GM23338 (cell line): Measurements from ENCODE around the gene RASSF4. TPM values are rescaled to one million over a fixed set of nuclear protein-coding genes. Genes with fewer than 3 reads are reported as not detected.

Experiments
- ATAC-seq: fragments of 200-7000 bp; cut with Tn5 transposase; 3 replicates; pipeline ENCODE4 v1.9.1; 2020
- DNase-seq: peaks from one replicate; pipeline ENCODE4 v3.0.0-alpha.2; 2015; ENCODE audit warnings: low spot score
- H2AFZ ChIP-seq: fragments of 200-600 bp; sonication (generic); 2 replicates; pipeline ENCODE4 v1.8.0; 2016; ENCODE audit warnings: antibody characterized with exemption, mild to moderate bottlenecking, moderate library complexity
- H3F3A ChIP-seq: fragments of 200-600 bp; sonication (generic); replicated peaks from 2 replicates; pipeline ENCODE4 v1.8.0; 2017; ENCODE audit warnings: antibody characterized with exemption, mixed run types, low read depth
- H3K27ac ChIP-seq: fragments of 200-600 bp; sonication (generic); 2 replicates; pipeline ENCODE4 v1.6.1; 2016; ENCODE audit warnings: low read depth
- H3K27me3 ChIP-seq: fragments of 200-600 bp; sonication (generic); 2 replicates; pipeline ENCODE4 v1.8.0; 2016; ENCODE audit warnings: mild to moderate bottlenecking, mixed run types, moderate library complexity; ENCODE audit not compliant: insufficient read depth
- H3K36me3 ChIP-seq: fragments of 200-600 bp; sonication (generic); 2 replicates; pipeline ENCODE4 v1.8.0; 2016; ENCODE audit warnings: mild to moderate bottlenecking; ENCODE audit not compliant: insufficient read depth
- H3K4me1 ChIP-seq: fragments of 200-600 bp; sonication (generic); 2 replicates; pipeline ENCODE4 v1.8.0; 2016; ENCODE audit warnings: mild to moderate bottlenecking, moderate library complexity; ENCODE audit not compliant: insufficient read depth
- H3K4me2 ChIP-seq: fragments of 200-600 bp; sonication (generic); 2 replicates; pipeline ENCODE4 v1.7.1; 2017; ENCODE audit warnings: mixed run types
- H3K4me3 ChIP-seq: fragments of 200-600 bp; sonication (generic); 2 replicates; pipeline ENCODE4 v1.6.1; 2016; ENCODE audit warnings: mixed run types
- H3K79me2 ChIP-seq: fragments of 200-600 bp; sonication (generic); replicated peaks from 2 replicates; pipeline ENCODE4 v1.8.0; 2017; ENCODE audit warnings: mild to moderate bottlenecking; ENCODE audit not compliant: insufficient read depth
- H3K9me2 ChIP-seq: fragments of 200-600 bp; sonication (generic); 2 replicates; pipeline ENCODE4 v1.8.0; 2017; ENCODE audit not compliant: insufficient read depth
- H4K20me1 ChIP-seq: fragments of 200-600 bp; sonication (generic); replicated peaks from 2 replicates; pipeline ENCODE4 v1.8.0; 2017; ENCODE audit warnings: mild to moderate bottlenecking; ENCODE audit not compliant: insufficient read depth
- H3K27ac Mint-ChIP-seq: 2 replicates; pipeline ENCODE4 v1.8.0; 2020; ENCODE audit warnings: inconsistent platforms, mild to moderate bottlenecking, moderate library complexity, mixed read lengths
- H3K27me3 Mint-ChIP-seq: 3 replicates; pipeline ENCODE4 v1.8.0; 2022; ENCODE audit warnings: low read depth, mild to moderate bottlenecking, moderate library complexity, mixed read lengths, inconsistent platforms; ENCODE audit not compliant: insufficient read depth, poor library complexity
- H3K36me3 Mint-ChIP-seq: 3 replicates; pipeline ENCODE4 v1.8.0; 2021; ENCODE audit warnings: low read depth, mild to moderate bottlenecking, inconsistent platforms, moderate library complexity, mixed read lengths
- H3K4me1 Mint-ChIP-seq: 3 replicates; pipeline ENCODE4 v1.8.0; 2020; ENCODE audit warnings: mild to moderate bottlenecking, inconsistent platforms, mixed read lengths
- H3K4me3 Mint-ChIP-seq: 3 replicates; pipeline ENCODE4 v1.8.0; 2021; ENCODE audit warnings: moderate library complexity, mild to moderate bottlenecking, inconsistent platforms, mixed read lengths
- H3K9me3 Mint-ChIP-seq: 3 replicates; pipeline ENCODE4 v1.8.0; 2020; ENCODE audit warnings: moderate library complexity, mild to moderate bottlenecking, inconsistent platforms, mixed read lengths
- EZH2 ChIP-seq: fragments of 200-600 bp; sonication (generic); IDR thresholded peaks from one replicate; pipeline ENCODE4 v1.8.0; 2017; ENCODE audit warnings: antibody characterized with exemption, mild to moderate bottlenecking, low read depth; ENCODE audit not compliant: unreplicated experiment
- JUNB ChIP-seq: IDR thresholded peaks from one replicate; pipeline ENCODE4 v1.6.1; 2016; ENCODE audit warnings: antibody characterized with exemption; ENCODE audit not compliant: unreplicated experiment
- STAT1 ChIP-seq: IDR thresholded peaks from one replicate; pipeline ENCODE4 v1.6.1; 2016; ENCODE audit warnings: antibody characterized with exemption; ENCODE audit not compliant: unreplicated experiment
- ZNF114 ChIP-seq: fragments of 250-450 bp; sonication (Bioruptor Pico); IDR thresholded peaks from 2 replicates; pipeline ENCODE4 v1.5.0; 2020; ENCODE audit warnings: mild to moderate bottlenecking, moderate library complexity
- polyA plus RNA-seq: library from polyadenylated mRNA; unstranded; fragments of >200 nt; fragmentation: Nextera tagmentation; extraction: Ambion mirVana; gene quantifications from 2 replicates; pipeline ENCODE4 v1.2.1, GENCODE V29; 2016
- total RNA-seq: library from RNA; depleted of rRNA; stranded (reverse); fragments of >200 nt; shearing (Covaris generic); gene quantifications from 2 replicates; pipeline ENCODE4 v1.2.3, GENCODE V29; 2014
- TF ChIP-seq, protein P1 (sequence below): IDR thresholded peaks from 2 replicates; pipeline ENCODE4 v1.6.1; 2016; ENCODE audit warnings: antibody characterized with exemption
- TF ChIP-seq, protein P2 (sequence below), 2 experiments: fragments of 200-600 bp in 1 of 2; sonication (generic) in 1 of 2; conservative IDR thresholded peaks; 2 replicates each; pipeline versions ENCODE4 v1.5.1 to v1.6.1; 2016 to 2017; ENCODE audit warnings: antibody characterized with exemption in 2 of 2, low read depth in 2 of 2, mild to moderate bottlenecking in 2 of 2, moderate library complexity in 1 of 2
- TF ChIP-seq, protein P3 (sequence below): IDR thresholded peaks from one replicate; pipeline ENCODE4 v1.6.1; 2018; ENCODE audit warnings: antibody characterized with exemption; ENCODE audit not compliant: unreplicated experiment

The RASSF4 gene
- total and polyA plus RNA-seq, 2 experiments from 2014 or later, result 12.4 to 13.6 TPM

DNA sequence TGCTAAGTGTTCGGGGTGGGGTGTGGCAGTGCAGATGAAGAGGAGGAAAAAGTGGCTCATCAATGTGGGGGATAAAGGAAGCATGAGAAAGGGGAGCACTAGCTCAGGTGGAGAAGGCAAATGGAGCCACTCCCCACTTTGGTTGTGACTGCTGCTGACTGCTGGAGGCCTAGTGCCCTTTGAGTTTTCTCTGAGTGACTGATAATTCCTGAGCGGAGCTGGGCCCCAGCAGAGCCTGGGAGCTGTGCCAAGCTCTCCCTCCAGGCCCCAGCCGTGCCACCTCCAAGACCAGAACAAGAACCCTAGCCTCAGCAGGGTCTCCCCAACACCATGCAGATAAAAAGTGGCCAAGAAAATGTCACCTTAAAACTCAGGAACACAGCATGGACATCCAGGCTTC, 9.7 kb upstream of the RASSF4 start (continued):
- TF ChIP-seq, protein P1, sequence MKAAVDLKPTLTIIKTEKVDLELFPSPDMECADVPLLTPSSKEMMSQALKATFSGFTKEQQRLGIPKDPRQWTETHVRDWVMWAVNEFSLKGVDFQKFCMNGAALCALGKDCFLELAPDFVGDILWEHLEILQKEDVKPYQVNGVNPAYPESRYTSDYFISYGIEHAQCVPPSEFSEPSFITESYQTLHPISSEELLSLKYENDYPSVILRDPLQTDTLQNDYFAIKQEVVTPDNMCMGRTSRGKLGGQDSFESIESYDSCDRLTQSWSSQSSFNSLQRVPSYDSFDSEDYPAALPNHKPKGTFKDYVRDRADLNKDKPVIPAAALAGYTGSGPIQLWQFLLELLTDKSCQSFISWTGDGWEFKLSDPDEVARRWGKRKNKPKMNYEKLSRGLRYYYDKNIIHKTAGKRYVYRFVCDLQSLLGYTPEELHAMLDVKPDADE, result no peak

DNA sequence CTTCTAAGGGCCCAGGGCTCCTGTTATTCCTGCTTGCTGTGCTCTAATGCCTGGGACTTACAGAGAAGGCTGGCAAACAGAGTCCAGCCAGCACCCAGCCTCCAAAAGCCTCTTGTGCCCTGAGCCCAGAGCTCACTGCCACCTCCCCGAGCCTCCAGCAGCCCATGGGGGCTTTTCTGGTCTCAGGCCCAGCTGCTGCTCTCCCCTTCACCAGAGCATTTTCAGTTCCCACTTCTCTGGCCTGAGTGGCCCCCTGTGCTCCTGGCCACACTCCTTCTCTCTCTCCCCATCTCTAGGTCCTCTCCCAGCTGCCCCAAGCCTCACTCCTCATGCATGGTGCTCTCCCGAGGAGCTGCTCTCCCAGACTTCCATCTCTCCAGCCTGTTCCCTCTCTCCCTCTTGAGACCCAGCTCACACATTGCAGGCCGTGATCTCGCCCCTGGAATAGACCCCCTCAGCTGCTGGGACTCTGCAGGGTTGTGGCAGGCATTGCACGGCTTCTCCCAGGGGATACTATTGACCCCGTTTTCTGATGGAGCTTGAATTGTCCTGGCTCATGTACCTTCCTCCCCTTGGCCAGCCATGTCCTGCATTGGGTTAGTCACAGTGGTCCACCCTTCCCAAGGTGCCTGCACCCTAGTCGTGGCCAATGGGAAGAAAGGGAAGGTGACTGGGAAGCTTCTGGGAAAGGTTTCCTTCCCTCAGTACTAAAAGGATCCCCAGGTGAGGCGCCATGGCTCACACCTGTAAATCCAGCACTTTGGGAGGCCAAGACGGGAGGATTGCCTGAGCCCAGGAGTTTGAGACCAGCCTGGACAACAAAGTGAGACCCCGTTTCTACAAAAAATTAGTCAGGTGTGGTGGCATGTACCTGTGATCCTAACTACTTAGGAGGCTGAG, 9.0 kb upstream of the RASSF4 start:
- Histone ChIP-seq H2AFZ (no peak overlapping the region), H3K4me2 (no peak overlapping the region), H3K79me2 (no peaks in the 10 kb centered on the region), H3K36me3 (no peaks in the 10 kb centered on the region), H3K9me2 (no peaks in the 10 kb centered on the region), H4K20me1 (no peaks in the 10 kb centered on the region), H3K4me1 (peaks cover 7% of the 10 kb centered on the region; the same call in 1 of the 2 replicates), H3K27ac (no peak overlapping the region), H3F3A (no peaks in the 10 kb centered on the region), H3K27me3 (no peaks in the 10 kb centered on the region), H3K4me3 (no peak overlapping the region)
- Mint-ChIP-seq H3K27me3 (peaks cover 10% of the 10 kb centered on the region), H3K27ac (no peak overlapping the region), H3K4me1 (peaks cover 22% of the 10 kb centered on the region), H3K36me3 (peaks cover 6% of the 10 kb centered on the region; the same call in 2 of the 3 replicates), H3K9me3 (peaks cover 5% of the 10 kb centered on the region), H3K4me3 (no peak overlapping the region)
- TF ChIP-seq EZH2 (no peak), ZNF114 (CRISPR knock-in tag) (no peak), STAT1 (no peak), JUNB (no peak)
- TF ChIP-seq, protein P1, result no peak
- TF ChIP-seq, protein P2, sequence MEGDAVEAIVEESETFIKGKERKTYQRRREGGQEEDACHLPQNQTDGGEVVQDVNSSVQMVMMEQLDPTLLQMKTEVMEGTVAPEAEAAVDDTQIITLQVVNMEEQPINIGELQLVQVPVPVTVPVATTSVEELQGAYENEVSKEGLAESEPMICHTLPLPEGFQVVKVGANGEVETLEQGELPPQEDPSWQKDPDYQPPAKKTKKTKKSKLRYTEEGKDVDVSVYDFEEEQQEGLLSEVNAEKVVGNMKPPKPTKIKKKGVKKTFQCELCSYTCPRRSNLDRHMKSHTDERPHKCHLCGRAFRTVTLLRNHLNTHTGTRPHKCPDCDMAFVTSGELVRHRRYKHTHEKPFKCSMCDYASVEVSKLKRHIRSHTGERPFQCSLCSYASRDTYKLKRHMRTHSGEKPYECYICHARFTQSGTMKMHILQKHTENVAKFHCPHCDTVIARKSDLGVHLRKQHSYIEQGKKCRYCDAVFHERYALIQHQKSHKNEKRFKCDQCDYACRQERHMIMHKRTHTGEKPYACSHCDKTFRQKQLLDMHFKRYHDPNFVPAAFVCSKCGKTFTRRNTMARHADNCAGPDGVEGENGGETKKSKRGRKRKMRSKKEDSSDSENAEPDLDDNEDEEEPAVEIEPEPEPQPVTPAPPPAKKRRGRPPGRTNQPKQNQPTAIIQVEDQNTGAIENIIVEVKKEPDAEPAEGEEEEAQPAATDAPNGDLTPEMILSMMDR (conservative IDR thresholded peaks at IDR 0.05; ENCODE audit: low read depth in 2 of 2), result no peak
- TF ChIP-seq, protein P3, sequence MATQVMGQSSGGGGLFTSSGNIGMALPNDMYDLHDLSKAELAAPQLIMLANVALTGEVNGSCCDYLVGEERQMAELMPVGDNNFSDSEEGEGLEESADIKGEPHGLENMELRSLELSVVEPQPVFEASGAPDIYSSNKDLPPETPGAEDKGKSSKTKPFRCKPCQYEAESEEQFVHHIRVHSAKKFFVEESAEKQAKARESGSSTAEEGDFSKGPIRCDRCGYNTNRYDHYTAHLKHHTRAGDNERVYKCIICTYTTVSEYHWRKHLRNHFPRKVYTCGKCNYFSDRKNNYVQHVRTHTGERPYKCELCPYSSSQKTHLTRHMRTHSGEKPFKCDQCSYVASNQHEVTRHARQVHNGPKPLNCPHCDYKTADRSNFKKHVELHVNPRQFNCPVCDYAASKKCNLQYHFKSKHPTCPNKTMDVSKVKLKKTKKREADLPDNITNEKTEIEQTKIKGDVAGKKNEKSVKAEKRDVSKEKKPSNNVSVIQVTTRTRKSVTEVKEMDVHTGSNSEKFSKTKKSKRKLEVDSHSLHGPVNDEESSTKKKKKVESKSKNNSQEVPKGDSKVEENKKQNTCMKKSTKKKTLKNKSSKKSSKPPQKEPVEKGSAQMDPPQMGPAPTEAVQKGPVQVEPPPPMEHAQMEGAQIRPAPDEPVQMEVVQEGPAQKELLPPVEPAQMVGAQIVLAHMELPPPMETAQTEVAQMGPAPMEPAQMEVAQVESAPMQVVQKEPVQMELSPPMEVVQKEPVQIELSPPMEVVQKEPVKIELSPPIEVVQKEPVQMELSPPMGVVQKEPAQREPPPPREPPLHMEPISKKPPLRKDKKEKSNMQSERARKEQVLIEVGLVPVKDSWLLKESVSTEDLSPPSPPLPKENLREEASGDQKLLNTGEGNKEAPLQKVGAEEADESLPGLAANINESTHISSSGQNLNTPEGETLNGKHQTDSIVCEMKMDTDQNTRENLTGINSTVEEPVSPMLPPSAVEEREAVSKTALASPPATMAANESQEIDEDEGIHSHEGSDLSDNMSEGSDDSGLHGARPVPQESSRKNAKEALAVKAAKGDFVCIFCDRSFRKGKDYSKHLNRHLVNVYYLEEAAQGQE, result no peak
- no peak for DNase-seq
- ATAC-seq, result no peak
